ENCODE results near the gene UNC5C. TPM values are rescaled to one million over a fixed set of nuclear protein-coding genes. Genes with fewer than 3 reads are reported as not detected.

UNC5C gene
- total and polyA plus RNA-seq, 4 donors, result 0.27 to 1.2 (median 0.78) TPM

- WGBS, result 69% methylated on average over 2 of the region's 2 CpGs
- H3K36me3 ChIP-seq (ENCODE audit: control insufficient read depth in 4 of 4, insufficient read depth in 3 of 4, low read depth in 1 of 4, low read length in 3 of 4), result no peaks in the 10 kb centered on the region
- H3K9me3 ChIP-seq (ENCODE audit: control insufficient read depth in 4 of 4, low read length in 3 of 4), result no peaks in the 10 kb centered on the region
- no peaks in the 10 kb centered on the region for H3K27me3 ChIP-seq (ENCODE audit: control insufficient read depth in 4 of 4, insufficient read depth in 4 of 4, low read length in 3 of 4)
- no peak for DNase-seq (ENCODE audit: low spot score)
- H3K9ac ChIP-seq (ENCODE audit: low read depth in 1 of 2, low read length in 2 of 2), result no peak overlapping the region
- no peak for TF ChIP-seq FOXA1 (IDR thresholded peaks at IDR 0.05)
- no peak for TF ChIP-seq TAF1 (conservative IDR thresholded peaks at IDR 0.05)
- TF ChIP-seq HNF4A (conservative IDR thresholded peaks at IDR 0.05), result no peak
- no peak for TF ChIP-seq EGR1 (IDR thresholded peaks at IDR 0.05; ENCODE audit: low read depth in 2 of 2)
- no peak for TF ChIP-seq NR2F2 (IDR thresholded peaks at IDR 0.05)
- TF ChIP-seq YY1 (IDR thresholded peaks at IDR 0.05), result no peak
- no peak for TF ChIP-seq CTCF (IDR thresholded peaks at IDR 0.05; ENCODE audit: low read depth, low read length, missing input control)
- TF ChIP-seq, protein P1, sequence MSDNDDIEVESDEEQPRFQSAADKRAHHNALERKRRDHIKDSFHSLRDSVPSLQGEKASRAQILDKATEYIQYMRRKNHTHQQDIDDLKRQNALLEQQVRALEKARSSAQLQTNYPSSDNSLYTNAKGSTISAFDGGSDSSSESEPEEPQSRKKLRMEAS (IDR thresholded peaks at IDR 0.05), result no peak
- TF ChIP-seq, protein P2, sequence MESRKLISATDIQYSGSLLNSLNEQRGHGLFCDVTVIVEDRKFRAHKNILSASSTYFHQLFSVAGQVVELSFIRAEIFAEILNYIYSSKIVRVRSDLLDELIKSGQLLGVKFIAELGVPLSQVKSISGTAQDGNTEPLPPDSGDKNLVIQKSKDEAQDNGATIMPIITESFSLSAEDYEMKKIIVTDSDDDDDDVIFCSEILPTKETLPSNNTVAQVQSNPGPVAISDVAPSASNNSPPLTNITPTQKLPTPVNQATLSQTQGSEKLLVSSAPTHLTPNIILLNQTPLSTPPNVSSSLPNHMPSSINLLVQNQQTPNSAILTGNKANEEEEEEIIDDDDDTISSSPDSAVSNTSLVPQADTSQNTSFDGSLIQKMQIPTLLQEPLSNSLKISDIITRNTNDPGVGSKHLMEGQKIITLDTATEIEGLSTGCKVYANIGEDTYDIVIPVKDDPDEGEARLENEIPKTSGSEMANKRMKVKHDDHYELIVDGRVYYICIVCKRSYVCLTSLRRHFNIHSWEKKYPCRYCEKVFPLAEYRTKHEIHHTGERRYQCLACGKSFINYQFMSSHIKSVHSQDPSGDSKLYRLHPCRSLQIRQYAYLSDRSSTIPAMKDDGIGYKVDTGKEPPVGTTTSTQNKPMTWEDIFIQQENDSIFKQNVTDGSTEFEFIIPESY (IDR thresholded peaks at IDR 0.05), result no peak
- TF ChIP-seq RAD21 (IDR thresholded peaks at IDR 0.05), result no peak
- TF ChIP-seq HNF4G (IDR thresholded peaks at IDR 0.05), result no peak
- H3K4me3 ChIP-seq (ENCODE audit: low read depth in 1 of 3, low read length in 3 of 3), result no peak overlapping the region
- no peaks in the 10 kb centered on the region for H3K4me1 ChIP-seq (ENCODE audit: control insufficient read depth in 4 of 4, insufficient read depth in 4 of 4, low read length in 3 of 4)
- no peak overlapping the region for H3K27ac ChIP-seq (ENCODE audit: low read depth in 1 of 2, low read length in 2 of 2)
These were observed 283.9 kb downstream of the UNC5C start for GRCh38 chr4:95264843-95265242.

GRCh38 chr4:95263960-95264359 is 284.8 kb downstream of the UNC5C start:
- Histone ChIP-seq H3K4me1 (ENCODE audit: control insufficient read depth in 4 of 4, insufficient read depth in 4 of 4, low read length in 3 of 4) (no peaks in the 10 kb centered on the region), H3K9ac (ENCODE audit: low read depth in 1 of 2, low read length in 2 of 2) (no peak overlapping the region), H3K36me3 (ENCODE audit: control insufficient read depth in 4 of 4, insufficient read depth in 3 of 4, low read depth in 1 of 4, low read length in 3 of 4) (no peaks in the 10 kb centered on the region), H3K4me3 (ENCODE audit: low read depth in 1 of 3, low read length in 3 of 3) (no peak overlapping the region), H3K27me3 (ENCODE audit: control insufficient read depth in 4 of 4, insufficient read depth in 4 of 4, low read length in 3 of 4) (no peaks in the 10 kb centered on the region), H3K27ac (ENCODE audit: low read depth in 1 of 2, low read length in 2 of 2) (no peak overlapping the region), H3K9me3 (ENCODE audit: control insufficient read depth in 4 of 4, low read length in 3 of 4) (no peaks in the 10 kb centered on the region)
- no peak for DNase-seq (ENCODE audit: low spot score)
- 58% methylated on average over 1 of the region's 1 CpG for WGBS
- TF ChIP-seq NR2F2 (IDR thresholded peaks at IDR 0.05) (no peak), TAF1 (conservative IDR thresholded peaks at IDR 0.05) (no peak), FOXA2 (IDR thresholded peaks at IDR 0.05) (no peak)

DNA sequence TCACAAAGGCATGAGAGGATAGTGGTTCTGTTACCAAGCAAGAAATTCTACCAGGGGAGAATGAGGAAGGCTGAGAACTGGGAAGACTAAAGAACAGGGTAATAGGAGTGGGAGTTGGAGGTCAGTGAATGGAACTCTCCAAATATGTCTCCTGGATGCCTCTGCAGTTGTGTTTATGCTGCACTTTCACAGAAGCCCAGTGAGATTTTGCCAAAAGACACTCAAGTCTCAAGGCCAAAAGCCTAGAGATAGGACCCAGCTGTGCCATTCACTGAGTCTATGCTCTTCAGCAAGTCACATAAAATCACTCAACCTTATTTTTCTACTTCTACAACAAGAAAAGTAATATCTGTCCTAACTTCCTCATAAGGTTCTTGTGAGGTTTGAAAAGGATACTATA is 285.4 kb downstream of the UNC5C start:
- Histone ChIP-seq H3K4me1 (ENCODE audit: control insufficient read depth in 4 of 4, insufficient read depth in 4 of 4, low read length in 3 of 4) (no peaks in the 10 kb centered on the region), H3K27ac (ENCODE audit: low read depth in 1 of 2, low read length in 2 of 2) (no peak overlapping the region), H3K36me3 (ENCODE audit: control insufficient read depth in 4 of 4, insufficient read depth in 3 of 4, low read depth in 1 of 4, low read length in 3 of 4) (no peaks in the 10 kb centered on the region), H3K4me3 (ENCODE audit: low read depth in 1 of 3, low read length in 3 of 3) (no peak overlapping the region), H3K9ac (ENCODE audit: low read depth in 1 of 2, low read length in 2 of 2) (no peak overlapping the region), H3K27me3 (ENCODE audit: control insufficient read depth in 4 of 4, insufficient read depth in 4 of 4, low read length in 3 of 4) (no peaks in the 10 kb centered on the region), H3K9me3 (ENCODE audit: control insufficient read depth in 4 of 4, low read length in 3 of 4) (no peaks in the 10 kb centered on the region)
- DNase-seq (ENCODE audit: low spot score), result no peak
- TF ChIP-seq GABPA (IDR thresholded peaks at IDR 0.05 in 1 of 2, conservative IDR thresholded peaks at IDR 0.05 in 1 of 2), result no peak
- TF ChIP-seq, protein P1 (IDR thresholded peaks at IDR 0.05), result no peak
- TF ChIP-seq HNF4G (IDR thresholded peaks at IDR 0.05), result no peak
- TF ChIP-seq TAF1 (conservative IDR thresholded peaks at IDR 0.05), result no peak
- no peak for TF ChIP-seq RAD21 (IDR thresholded peaks at IDR 0.05)
- no peak for TF ChIP-seq EGR1 (IDR thresholded peaks at IDR 0.05; ENCODE audit: low read depth in 2 of 2)
- no peak for TF ChIP-seq HNF4A (conservative IDR thresholded peaks at IDR 0.05)
- TF ChIP-seq JUND (IDR thresholded peaks at IDR 0.05), result no peak
- TF ChIP-seq RXRA (IDR thresholded peaks at IDR 0.05), result no peak
- no peak for TF ChIP-seq YY1 (IDR thresholded peaks at IDR 0.05)
- TF ChIP-seq FOXA1 (IDR thresholded peaks at IDR 0.05), result no peak
- TF ChIP-seq CTCF (IDR thresholded peaks at IDR 0.05; ENCODE audit: low read depth, low read length, missing input control), result no peak
- TF ChIP-seq, protein P3, sequence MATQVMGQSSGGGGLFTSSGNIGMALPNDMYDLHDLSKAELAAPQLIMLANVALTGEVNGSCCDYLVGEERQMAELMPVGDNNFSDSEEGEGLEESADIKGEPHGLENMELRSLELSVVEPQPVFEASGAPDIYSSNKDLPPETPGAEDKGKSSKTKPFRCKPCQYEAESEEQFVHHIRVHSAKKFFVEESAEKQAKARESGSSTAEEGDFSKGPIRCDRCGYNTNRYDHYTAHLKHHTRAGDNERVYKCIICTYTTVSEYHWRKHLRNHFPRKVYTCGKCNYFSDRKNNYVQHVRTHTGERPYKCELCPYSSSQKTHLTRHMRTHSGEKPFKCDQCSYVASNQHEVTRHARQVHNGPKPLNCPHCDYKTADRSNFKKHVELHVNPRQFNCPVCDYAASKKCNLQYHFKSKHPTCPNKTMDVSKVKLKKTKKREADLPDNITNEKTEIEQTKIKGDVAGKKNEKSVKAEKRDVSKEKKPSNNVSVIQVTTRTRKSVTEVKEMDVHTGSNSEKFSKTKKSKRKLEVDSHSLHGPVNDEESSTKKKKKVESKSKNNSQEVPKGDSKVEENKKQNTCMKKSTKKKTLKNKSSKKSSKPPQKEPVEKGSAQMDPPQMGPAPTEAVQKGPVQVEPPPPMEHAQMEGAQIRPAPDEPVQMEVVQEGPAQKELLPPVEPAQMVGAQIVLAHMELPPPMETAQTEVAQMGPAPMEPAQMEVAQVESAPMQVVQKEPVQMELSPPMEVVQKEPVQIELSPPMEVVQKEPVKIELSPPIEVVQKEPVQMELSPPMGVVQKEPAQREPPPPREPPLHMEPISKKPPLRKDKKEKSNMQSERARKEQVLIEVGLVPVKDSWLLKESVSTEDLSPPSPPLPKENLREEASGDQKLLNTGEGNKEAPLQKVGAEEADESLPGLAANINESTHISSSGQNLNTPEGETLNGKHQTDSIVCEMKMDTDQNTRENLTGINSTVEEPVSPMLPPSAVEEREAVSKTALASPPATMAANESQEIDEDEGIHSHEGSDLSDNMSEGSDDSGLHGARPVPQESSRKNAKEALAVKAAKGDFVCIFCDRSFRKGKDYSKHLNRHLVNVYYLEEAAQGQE (IDR thresholded peaks at IDR 0.05), result no peak
- TF ChIP-seq SP1 (IDR thresholded peaks at IDR 0.05), result no peak
- TF ChIP-seq ATF3 (IDR thresholded peaks at IDR 0.05), result no peak
